GM12801 (cell line): Measurements from ENCODE around the gene TCFL5.

Experiments used
- TF ChIP-seq, protein P1 (sequence below): IDR thresholded peaks from one replicate; pipeline ENCODE4 v1.5.1; 2011; ENCODE audit warnings: control low read depth; ENCODE audit not compliant: insufficient read length; ENCODE audit errors: extremely low read depth

Gene TCFL5

DNA sequence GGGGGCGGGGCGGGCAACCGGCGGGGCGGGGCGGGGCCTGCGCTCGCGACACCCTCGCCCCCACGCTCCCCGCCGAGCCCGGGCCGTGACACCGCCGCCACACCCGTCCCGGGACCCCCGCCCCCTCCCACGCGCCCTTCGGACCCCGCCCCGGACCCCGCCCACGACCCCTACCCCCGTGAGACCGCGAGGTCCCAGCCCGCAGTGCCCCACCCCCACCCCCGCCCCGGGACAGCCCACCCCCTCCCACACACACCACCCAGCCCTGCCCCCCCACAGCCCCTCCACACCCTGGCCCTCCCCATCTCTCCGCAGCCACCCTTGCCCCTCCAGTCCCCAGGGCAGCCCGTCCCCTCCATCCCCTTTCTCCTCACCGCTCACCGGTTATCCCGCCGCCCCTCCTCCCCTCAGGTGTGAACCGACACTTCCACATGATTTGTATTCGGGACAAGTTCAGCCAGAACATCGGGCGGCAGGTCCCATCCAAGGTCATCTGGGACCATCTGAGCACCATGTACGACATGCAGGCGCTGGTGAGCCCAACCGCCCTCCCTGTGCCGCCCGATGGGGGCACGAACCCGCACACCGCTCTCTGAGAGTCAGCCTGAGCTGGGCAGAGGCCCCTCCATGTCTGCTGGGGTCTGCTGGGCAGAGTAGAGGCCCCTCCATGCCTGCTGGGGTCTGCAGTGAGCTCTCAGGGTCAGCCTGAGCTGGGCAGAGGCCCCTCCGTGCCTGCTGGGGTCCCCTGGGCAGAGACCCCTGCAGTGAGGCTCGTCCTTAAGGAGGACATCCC, 64.7 kb downstream of the TCFL5 start:
- TF ChIP-seq, protein P1, sequence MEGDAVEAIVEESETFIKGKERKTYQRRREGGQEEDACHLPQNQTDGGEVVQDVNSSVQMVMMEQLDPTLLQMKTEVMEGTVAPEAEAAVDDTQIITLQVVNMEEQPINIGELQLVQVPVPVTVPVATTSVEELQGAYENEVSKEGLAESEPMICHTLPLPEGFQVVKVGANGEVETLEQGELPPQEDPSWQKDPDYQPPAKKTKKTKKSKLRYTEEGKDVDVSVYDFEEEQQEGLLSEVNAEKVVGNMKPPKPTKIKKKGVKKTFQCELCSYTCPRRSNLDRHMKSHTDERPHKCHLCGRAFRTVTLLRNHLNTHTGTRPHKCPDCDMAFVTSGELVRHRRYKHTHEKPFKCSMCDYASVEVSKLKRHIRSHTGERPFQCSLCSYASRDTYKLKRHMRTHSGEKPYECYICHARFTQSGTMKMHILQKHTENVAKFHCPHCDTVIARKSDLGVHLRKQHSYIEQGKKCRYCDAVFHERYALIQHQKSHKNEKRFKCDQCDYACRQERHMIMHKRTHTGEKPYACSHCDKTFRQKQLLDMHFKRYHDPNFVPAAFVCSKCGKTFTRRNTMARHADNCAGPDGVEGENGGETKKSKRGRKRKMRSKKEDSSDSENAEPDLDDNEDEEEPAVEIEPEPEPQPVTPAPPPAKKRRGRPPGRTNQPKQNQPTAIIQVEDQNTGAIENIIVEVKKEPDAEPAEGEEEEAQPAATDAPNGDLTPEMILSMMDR: no peak

DNA sequence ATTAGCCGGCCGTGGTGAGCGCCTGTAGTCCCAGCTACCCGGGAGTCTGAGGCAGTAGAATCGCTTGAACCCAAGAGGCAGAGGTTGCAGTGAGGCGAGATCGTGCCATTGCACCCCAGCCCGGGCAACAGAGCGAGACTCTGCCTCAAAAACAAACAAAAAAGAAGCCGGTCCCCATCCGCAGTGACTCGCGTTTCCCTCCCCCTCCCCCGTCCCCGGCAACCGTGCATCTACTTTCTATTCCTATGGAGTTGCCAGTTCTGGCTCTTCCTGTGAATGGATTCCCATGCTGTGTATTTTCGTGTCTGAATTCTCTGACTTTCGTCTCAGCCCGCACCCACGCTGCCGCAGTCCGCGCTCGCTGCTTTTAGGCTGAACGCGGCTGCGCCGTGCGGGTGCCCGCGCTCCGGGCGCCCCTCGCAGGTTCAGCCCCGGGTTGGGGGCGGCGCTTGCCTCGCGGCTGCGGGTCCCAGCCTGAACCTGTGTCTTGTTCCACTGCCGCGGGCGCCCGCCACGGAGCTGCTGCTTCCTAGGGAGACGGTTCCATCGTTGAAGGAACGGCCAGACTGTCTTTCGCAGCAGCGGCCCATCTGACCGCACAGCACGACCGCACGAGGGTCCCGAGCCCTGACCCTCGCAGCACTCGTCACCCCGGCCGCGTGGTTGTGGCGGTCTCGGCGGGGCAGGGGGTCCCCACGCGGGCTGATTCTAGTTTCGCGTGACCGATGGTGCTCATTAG, 66.4 kb downstream of the TCFL5 start:
- TF ChIP-seq, protein P1: no peak

DNA sequence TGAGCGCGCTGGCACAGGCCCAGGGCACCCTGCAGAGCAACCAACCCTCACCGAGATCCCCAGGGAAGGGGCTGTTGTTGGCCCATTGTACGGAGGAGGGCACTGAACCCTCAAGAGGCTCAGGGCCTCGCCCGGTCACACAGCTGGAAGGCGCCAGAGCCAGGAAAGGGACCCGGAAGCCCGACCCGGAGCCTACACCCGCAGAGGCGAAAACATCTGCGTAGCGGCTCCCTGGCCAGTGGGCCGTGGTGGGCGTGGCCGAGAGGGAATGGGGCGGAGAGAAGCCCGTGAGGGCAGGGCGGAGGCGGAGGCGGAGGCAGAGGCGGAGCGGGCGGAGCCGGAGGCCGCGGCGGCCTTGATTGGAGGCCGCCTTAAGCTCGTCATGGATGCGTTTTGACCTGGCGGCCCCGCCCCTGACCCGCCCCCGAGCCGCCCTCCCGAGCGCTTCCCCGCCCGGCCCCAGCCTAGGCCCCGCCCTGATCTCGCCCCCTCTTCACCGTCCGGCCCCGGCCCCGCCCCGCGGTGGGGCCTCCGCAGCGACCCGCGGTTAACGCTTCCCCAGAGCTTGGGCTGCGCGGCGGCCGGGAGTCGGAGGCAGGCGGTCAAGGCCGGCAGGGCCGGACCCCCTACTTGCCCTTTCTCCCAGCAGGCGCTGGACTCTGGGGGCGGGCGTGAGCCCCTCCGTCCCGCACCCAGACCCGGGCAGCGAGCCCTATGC, 67.5 kb downstream of the TCFL5 start:
- TF ChIP-seq, protein P1: no peak

DNA sequence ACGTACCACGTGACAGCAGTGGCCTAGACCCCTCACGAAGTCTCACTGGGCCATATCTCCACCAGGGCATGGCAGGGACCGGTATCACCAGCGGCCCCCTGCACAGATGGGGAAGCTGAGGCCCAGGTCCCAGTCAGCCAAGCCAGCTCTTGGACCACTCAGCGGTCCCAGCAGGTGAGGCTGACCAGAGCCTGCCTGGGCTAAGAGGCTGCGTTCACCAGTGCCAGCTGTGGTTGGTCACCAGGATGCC, 67.9 kb downstream of the TCFL5 start:
- TF ChIP-seq, protein P1: no peak

DNA sequence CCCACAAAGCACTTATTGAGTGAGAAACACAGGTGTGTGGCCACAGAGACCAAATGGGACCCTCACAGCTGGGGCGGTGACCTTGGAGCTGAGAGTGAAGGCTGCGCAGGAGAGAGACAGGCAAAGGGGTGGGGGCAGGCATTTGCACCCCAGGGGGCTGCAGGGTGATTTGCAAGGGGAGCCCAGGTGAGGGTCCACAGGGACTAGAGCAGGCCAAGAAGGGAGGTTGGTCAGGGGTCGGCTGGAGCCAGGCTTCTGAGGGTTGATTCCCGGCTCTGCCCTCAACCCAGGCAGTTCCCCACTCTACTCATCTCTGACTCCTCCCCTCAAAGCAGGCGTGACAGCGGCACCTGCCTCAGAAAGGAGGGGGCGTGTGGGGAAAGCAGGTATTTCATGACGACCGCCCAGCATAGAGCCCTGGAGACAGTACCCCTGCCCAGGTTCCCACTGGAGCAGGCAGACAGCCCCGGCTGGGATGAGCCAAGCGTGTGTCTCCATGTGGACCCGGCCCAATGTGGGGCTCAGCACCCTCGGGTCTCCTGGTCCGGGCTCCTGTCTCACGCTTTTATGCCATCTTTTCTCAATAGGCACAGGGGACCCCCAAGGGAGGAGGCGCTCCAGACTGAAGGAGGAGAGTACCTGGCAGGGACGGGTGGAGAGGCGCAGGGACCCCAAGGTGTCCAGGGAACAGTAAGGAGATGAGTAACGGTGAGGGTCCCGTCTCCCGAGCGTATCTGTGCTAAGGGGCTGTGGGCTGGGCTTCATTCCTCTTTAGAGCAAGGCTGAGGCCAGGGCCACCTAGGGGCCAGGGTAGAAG, 68.5 kb downstream of the TCFL5 start:
- TF ChIP-seq, protein P1: no peak

DNA sequence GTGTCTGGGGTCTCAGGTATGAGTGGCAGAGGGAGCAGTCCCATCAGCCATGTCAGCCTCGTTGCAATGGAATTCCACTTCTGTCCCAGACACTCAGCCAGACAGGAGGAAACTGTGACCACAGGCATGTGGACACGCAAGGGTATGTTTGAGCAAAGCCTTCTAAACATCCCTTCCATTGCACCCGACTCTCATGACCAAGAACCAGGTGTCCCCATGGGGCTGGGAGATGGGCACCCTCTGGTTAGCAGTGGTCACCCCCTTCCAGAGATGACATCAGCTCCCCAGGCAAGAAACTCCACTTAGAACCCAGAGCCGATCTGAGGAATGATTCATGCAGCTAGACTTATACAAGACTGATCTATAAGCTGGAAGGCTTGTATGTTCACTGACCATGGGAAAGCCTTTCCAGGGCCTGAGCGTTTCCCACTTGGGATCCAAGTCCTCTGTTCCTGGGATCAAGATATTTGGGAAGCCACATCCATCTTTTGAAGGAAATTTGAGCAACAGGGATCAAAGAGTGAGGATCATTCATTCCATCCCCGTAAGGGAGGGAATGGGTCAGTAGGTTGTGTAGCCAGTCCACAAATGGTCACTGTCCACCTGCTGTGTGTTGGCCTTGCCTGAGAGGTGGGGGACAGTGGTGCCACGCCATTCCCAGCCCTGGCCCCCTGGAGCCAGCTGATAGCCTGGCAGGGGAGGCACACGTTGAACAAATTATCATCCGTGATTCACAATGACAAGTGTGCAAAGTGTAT, 69.3 kb downstream of the TCFL5 start:
- TF ChIP-seq, protein P1: no peak
